Activated naive CD4-positive, alpha-beta T cell treated with Interleukin-2 at 50 U/mL for 16 hours (primary cell): ENCODE measurements around the gene PGP.
A peak's percentile ranks its signal among the peaks of the same experiment; 100 is the strongest.
"Not testable (repeated sequence)": the region's sequence is repeated elsewhere in the genome, so short reads cannot be mapped to it uniquely, and the experiment has no call there.

Experiments used
- DNase-seq: peaks from one replicate; pipeline ENCODE4 v3.0.0-alpha.2; 2020

The PGP gene

DNA sequence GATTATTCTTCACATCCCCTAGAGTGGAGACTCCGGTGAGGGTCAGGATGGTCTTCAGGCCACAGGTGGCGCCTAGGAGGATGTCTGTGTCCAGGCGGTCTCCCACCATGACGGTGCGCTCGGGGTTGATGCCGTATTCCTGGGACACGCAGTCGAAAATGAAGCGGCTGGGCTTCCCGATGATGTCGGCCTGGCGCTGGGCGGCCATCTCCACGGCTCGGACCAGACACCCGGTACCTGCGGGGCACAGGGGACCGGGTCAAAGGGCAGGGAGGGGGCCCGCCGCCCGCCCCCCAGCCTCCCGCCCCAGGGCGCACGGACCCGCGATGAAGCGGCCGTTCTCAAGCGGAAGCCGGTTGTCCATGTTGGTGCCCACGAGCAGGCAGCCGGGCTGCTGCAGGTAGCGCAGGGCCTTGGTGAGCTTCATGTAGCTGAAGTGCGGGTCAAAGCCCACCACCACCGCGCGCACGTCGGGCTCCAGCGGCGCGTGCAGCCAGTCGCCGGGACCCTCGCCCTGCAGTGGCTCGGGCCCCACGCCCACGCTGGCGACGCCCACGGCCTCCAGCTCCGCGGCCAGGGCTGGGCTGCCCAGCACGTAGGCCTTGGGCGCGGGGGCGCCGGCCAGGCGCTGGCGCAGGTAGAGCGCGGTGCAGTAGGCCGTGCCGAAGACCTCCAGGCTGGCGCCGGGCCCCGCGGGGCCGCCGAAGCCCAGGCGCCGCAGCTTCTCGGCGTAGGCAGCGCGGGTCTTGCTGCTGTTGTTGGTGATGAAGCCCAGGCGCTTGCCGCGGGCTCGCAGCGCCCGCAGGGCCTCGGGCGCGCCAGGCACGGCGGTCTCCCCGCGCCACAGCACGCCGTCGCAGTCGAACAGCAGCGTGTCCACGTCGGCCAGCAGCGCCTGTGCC is 572 bp downstream of the PGP start:
- DNase-seq = peak; percentile 13

DNA sequence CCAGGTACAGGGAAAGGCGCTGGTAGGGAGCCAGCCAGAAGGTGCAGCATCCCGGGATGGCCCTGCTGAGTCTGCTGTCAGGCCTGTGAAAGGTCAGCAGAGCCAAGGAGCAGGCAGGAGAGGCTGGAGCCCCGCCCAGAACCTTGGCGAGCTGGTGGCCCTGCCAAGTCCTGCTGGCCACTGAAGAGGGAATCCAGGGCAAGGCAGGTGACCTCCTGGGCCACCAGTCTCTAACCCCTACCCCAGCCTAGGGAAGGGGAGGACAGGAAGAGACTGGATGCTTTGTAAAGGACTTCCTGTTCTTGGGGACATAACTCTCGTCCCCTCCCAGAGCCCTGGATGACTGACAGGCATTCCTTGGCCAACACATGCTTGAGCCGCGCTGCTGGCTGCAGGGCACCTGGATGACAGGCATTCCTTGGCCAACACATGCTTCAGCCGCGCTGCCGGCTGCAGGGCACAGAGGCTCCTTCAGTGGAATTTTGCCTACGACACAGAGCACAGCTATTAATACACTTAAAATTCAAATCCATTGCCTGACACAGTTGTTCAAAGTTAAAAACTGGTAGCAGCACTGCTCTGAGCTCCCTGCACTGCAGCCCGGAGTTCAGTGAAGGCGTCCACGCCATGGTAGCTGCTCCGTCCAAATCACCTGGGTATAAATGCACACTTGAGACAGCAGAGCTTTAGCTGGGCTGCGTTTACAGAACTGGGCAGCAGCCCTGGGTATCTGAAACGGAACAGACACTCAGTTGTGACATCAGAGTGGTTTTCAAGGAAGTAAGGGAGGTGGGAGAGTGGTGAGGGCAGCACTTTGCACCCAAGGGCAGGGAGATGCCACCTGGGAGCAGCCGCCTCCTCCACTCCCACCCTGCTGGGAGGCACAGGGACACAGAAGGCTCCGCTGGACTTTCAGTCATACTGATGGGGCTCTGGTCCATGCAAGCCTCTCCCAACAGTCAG is 2.0 kb downstream of the PGP start:
- DNase-seq = no peak

DNA sequence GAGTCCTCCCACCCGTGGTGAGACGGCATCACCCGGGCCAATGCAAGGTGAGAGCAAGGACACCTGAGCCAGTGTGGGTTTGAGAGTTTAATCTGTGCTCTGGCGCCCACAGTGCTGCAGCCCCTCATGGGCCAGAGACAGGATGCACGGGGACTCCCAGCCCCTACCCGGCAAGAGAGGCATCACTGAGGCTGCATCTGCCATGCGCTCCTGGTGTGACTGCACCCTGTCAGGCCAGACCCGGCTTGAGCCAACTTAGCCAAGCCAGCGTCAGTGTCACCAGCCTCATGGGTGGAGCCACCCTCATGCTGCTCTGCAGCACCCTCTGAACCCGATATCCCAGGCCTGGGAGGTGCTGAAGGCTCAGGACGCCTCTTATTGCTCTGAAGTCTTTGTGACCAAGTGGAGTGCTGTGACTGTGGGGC is 2.7 kb downstream of the PGP start:
- no peak for DNase-seq

DNA sequence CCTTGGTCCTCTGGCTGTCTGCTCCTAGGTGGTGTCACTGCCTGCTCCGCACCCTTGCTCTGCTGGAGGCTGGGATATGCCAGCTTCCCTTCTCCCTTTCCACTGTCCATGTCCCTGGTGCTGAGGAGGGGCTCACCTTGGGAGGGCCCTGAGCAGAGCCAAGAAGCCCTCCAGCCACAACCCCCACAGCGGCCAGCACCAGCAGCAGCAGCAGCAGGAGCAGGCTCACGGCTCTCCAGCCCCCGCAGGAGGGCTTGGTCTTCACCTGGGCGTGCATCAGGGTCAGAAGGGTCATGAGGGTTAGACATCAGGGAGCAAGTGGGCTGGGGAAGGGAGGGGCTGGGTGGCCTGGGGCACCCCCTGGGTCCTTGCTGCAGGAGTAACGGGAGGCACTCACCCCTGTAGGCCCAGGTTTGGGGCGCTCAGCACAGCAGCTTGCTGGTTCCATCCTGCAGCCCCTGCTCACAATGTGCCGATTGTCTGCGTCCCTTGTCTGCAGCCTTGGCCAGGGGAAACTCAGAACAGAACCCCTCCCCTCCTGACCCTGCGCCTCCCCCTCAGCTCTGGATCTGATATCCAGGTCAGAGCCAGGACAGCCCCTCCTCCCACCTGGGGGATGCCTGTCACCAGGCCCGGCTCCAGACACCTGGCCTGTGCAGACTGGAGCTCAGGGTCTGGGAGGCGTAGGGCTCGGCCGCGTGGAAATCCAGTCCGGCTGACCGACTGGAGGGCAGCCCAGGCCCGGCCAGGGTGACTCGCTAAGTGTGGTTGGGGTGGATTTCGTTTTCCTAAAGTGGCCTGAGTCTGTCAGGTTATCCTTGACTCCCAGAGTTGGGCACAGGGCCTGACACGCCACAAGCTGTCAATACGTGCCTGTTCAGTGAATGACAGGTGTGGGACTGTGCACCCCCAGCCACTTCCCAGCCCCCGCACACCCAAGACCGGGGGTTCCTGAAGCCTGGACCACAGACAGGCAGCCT is 4.0 kb downstream of the PGP start, which contains the start of gene BRICD5:
TSS of gene BRICD5 (minus strand) at position 478 of the 980 bp plus-strand sequence. CDS start at position 448, 30 bp downstream.
- DNase-seq = no peak

DNA sequence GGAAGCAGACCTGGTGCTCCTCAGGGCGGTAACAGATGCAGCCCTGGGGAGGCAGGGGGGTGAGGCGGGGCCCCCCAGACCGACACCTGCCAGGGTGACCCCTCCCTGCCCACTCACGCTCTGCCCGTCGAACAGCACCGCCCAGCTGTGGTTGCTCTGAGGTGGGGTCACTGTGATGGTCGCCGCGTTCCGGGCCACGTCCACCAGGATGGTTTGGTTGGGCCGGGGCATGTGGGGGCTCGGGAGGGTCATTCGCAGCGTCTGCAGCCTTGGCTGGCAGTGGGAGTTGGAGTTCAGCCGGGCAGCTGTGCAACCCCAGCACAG is 4.7 kb downstream of the PGP start:
- no peak for DNase-seq

DNA sequence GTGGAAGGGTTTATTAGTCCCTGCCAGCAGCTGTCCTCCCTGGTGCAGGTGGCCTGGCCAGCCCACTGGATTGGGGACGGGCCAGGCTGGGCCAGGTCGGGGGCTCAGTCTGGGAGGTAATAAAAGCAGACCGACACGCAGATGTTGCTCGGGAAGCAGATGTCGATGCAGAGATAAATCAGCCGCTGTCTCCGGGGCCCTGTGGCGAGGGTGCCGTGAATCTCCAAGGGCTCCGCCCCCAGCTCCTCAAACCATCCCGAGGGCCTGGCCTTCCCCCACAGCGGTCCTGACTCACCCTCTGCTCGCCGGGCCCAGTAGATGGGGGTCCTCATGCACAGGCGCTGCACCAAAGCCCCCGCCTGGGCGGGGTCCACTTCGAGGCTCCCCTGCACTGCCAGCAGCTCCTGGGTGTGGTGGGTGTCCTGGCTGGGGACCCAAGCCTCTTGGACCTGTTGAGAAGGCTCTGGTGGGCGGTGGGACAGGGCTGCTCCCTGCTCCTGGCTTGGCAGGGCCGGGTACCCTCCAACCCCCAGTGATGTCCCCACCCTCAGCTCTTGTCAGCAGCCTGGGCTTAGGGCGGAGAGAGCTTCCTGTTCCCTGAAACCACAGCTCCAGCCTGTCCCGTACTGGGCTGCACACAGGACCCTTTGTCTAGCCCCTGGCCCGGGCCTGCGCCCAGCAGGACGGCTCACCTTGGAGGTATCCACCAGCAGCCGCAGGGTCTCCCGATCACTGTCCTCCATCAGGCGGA is 5.2 kb downstream of the PGP start:
- DNase-seq = no peak

DNA sequence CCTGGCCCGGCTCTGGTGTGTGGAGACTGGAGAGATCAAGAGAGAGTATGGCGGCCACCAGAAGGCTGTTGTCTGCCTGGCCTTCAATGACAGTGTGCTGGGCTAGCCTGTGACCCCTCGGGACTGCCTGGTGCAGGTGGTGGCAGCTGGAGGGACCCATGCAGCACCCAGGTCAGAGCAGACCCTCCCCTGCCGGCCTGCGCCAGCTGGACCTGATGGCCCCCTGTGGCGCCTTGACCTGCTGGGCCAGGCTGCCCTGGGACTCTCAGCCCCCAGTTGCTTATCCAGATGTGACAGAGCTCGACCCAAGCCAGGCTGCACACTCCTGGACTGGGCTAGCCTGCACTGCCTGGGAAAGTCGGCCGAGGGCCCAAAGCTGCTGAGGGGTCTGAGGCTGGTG is 5.9 kb downstream of the PGP start:
- no peak for DNase-seq

DNA sequence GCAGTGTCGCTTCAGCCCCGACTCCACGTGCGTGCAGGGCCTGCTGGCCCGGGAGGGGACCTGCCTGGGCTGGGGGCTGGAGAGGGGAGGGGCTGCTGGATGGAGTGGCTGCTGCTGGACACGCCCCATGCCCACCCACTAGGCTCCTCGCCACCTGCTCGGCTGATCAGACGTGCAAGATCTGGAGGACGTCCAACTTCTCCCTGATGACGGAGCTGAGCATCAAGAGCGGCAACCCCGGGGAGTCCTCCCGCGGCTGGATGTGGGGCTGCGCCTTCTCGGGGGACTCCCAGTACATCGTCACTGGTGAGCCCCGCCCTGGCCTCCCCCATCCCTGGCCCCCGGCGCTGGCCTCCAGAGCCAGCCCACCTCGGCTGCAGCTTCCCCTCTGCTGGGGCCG is 6.3 kb downstream of the PGP start:
- DNase-seq = no peak

DNA sequence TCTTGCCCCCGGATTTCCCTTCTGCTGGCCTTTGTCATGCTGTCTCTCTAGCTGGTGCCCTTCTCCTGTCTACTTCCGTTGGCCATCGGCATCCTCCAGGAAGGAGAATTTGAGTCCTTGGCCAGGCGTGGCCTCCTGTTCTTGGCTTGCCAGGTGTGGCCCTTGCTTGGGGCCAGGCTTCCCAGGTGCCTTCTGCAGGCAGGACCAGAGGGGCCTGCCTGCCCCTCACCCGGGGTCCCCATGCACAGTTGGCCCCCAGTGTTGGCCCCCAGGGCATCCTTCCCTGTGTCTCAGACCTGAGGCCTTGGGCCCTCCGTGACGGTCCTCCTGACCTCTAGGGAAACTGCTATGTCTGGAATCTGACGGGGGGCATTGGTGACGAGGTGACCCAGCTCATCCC is 6.8 kb downstream of the PGP start:
- DNase-seq = no peak

DNA sequence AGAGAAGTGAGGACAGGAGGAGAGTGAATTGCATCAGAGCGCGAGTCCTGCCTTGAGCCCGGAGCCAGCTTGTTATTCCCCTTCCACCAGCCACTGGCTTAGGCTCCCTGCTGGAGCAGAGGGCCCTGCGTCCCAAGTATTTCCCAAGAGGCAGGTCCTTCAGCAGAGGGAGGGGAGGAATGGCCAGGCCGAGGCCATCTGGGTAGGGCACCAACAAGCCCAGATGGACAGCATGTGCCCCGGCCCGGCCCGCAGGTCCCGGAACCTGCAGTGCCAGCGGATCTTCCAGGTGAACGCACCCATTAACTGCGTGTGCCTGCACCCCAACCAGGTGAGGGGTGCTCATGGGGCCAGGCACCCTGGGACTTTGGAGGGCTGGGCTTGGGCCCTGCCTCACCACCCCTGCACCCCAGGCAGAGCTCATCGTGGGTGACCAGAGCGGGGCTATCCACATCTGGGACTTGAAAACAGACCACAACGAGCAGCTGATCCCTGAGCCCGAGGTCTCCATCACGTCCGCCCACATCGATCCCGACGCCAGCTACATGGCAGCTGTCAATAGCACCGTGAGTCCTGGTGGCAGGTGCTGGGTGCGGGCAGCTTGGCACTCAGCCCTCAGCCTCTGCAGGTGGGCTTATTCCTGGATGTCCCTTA is 7.7 kb downstream of the PGP start:
- DNase-seq = no peak

DNA sequence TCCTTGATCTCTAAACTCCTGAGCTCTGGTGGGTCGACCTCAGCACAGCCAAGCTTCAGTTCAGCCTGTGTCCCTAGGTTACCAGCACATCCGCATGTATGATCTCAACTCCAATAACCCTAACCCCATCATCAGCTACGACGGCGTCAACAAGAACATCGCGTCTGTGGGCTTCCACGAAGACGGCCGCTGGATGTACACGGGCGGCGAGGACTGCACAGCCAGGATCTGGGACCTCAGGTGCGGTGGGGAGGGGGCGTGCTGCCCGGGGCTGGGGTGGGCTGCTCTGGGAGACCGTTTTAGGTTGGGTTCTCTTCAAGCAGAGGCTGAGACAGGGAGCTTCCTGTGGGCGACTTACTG is 8.2 kb downstream of the PGP start:
- no peak for DNase-seq

DNA sequence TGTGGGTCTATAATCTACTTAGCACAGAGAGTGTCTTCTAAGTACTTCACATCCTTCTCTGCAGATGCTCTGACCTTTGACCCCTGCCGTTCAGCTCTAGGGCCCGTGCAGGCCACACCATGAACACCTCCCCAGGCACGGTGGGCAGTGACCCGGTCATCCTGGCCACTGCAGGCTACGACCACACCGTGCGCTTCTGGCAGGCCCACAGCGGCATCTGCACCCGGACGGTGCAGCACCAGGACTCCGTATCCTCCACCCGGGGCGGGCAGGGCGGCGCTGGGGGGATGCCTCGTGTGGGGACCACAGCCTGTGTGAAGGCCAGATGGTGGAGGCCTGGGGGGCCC is 8.7 kb downstream of the PGP start:
- no peak for DNase-seq

DNA sequence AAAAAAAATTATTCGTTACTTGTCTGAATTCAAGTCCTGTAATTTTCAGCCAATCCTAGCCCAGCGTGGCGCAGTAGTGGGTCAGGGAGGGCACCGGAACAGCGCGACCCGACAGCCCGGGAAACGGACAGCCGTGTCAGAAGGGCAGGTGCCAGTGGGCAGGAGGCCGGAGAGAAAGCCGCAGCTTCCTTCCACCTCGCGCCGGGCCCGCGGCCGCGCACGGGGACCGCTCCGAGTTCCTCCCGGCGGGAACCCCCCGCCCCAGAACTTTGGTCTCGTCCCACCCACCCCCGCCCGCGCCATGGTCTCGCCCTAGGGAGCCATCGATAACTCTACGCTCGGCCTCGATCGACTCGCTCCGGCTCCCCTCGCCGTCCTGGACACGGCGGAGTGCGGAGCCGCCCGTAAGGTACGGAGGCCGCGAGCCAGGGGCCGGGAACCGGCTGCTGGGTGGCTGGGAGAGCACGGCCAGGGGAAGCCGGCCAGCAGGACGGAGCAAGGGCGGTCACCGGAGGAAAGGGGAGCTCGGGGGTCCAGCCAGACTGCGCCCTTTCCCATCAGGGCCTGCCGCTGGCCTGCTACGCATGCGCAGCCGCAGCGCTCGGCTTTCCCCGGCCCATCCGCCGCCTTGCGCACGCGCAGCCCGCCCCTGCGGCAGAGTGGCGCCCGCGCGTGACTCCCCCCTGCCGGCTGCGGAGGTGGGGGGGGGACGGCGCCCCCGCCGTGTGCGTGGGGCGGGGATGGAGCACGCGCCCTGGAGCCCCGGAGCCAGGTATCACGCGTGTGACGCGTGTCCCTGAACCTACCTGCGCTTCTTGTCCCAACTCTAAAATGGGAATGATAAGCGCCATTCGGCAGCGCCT is 9.3 kb downstream of the PGP start, which contains the start of gene MLST8:
TSS of gene MLST8 (plus strand) at position 351 of the 863 bp plus-strand sequence. CDS start 632 bp downstream, outside the sequence.
- peak; percentile 88 for DNase-seq

DNA sequence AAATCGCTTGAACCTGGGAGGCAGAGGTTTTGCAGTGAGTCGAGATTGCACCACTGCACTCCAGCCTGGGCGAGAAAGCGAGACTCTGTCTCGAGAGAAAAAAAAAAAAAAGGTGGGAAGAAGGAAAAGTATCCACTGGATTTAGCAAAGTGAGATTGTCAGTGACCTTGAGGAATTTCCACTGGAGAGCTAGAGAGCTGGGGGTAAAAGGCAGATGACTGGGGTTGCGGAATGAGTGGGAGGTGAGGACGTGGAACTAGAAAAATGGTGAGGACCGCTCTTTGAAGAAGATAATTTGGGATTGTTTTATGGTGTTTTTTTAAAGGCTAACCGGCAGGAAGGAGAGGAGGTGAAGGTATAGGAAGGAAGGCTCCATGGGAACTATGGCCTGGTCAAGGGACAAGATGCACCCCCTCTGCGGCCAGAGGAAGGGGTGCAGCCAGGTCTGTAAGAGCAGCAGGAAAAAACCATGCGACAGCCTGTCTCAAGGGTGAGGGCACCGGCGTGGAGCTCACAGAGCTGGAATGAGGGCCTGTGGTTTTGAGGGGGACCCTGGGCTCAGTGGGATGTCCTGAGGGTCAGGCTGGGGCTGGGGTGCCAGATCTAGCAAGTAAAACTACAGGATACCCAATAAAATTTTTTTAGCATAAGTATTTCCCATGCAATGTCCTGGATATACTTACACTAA is 10.1 kb downstream of the PGP start:
- no peak for DNase-seq

DNA sequence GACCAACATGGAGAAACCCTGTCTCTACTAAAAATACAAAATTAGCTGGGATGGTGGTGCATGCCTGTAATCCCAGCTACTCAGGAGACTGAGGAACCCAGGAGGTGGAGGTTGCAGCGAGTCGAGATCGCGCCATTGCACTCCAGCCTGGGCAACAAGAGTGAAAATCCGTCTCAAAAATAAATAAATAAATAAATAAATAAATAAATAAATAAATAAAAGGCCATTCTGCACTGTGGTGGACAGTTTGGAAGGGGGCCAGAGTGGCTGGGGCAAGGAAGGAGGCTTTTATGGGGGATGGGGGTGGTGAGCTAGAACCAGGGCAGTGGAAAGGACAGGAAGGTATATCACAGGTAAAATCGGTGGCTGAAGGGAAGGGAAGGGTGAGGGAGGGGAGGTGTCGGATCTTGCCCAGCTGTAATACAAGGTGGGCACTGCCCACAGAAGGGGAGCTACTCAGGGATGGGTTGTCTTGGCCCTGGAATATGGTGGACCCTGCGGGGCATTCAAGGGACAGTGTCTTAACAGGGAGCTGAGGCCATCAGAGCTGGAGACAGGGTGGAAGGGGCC is 11.4 kb downstream of the PGP start:
- DNase-seq = not testable (repeated sequence)

DNA sequence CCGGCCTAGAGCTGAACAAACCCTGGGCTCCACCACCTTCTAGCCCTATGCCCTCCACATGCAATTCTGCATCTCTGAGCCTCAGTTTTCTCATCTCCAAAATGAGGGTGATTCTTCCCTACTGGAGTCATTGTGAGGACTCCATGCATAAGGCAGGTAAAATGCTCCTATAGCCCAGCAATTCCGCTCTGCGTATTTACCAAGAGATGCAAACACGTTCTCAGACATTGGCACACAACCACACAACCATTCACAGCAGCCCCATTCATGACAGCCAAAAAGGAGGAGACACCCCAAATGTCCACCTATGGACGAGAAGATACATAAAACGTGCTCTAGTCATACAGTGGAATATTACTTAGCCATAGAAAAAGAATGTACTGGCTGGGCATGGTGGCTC is 14.3 kb downstream of the PGP start:
- DNase-seq = no peak

DNA sequence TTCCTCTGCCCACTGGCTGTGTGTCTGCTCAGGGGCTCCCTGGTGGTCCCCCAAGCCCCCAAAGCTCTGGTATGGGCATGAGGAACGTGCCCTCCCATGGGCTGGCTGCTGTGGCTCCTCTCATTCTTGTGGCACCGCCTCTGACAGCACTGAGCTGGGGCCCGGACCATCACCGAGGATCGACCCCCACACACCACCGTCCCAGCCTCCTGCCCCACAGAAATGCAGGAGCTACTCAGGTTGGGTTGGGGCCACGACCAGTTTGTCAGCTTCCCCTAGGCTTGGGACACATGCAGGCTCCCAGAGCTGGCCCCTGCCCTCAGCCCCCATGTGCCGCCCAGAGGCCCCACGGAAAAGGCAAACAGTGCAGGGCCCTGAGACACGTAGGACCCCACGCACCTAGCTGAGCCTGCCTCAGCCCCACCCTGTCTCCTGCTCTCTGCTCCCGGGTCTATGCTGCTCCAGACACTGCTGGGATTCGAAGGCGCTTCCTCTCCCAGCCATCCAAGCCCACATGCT is 15.0 kb downstream of the PGP start:
- no peak for DNase-seq

DNA sequence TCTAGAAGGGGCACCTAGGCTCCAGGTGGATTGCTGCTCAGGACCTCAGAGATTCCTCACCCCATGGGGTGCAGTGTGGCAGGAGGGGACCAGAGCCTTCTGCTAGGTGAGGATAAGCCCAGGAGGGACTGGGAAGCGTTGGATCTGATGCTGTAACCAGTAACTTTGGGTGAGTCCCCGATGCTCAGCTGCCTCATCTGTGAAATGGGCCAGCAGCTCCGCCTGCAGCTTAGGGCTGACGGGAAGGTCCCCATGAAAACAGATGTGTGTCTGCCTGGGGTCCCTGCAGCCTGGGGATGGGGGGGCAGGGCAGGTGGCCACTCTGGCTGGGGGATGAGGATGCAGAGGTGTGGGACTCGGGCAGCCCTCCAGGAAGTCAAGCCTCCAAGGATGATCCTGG is 15.5 kb downstream of the PGP start:
- DNase-seq = no peak

DNA sequence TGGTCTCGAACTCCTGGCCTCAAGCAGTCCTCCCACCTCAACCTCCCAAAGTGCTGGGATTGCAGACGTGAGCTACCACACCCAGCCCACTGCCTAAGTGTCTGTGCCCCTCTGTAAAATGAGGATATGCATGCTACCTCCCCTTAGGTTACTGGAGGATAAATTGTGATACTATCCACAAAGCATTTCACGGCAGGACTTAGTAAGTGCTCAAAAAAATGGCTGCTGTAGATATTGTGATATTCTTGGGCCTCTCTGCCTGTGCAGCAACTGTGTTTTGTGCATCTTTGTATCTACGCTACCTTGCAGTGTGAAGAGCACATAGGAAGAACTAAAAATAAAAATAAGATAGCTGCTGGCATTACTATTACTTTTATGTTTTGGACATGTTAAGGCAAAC is 16.4 kb downstream of the PGP start:
- no peak for DNase-seq
